Right lobe of liver (tissue), 4 donors: ENCODE data around the gene NKD2.

Experiments used
- POLR2A ChIP-seq: fragments of 450-650 bp; IDR thresholded peaks from one replicate; pipeline ENCODE4 v1.6.1; 2017; ENCODE audit warnings: antibody characterized with exemption, mild to moderate bottlenecking
- TF ChIP-seq, protein P1 (sequence below), 4 donors: fragments of 200-600 bp in 3 of 4; fragments of 450-650 bp in 1 of 4; IDR thresholded peaks; one replicate each; pipeline versions ENCODE4 v1.5.1 to v1.8.0; 2016 to 2022; ENCODE audit warnings: antibody characterized with exemption in 4 of 4, mild to moderate bottlenecking in 2 of 4
- donor health status: DM: no; HTN: no; CAD: no.
- donor health status: DM: no; HTN: no; CAD: no.
- donor health status: DM: no; HTN: yes; CAD: no.

DNA sequence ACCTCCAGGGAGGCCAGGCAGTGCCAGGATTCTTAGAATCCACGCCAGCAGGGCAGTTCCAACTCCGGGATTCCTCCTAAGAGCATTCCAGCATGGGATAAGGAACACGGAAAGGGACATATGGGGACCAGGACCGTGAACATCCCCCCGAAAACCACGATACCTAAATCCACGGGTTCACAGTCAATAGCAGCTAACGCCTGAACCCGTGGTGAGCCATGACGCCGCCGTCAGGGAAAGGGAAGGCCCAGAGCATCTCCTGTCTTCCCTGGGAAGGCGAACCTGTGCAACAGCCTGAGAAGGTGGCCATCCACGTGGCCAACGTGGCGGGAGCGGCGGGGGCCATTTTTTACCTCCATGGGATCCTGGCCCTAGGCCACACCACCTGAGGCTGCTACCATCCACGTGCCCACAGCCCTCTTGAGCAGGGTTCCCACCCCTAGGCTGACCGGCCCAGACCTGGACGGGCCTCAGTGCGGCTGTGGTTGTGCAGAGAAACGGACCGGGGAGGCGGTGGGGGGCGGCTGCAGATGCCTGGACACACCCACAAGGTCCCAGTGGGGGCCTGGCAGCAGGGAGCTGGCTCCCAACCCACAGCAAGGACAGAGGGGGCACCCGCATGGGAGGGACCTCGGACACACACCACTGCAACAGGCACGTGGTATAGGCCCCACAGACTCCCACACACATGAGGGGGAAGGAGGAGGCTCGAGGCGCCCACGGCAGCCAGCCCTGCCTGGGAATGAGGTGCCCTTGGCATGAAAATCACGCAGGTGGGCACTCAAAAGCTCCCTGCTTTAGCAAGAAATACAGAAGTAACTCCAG, 60.5 kb downstream of the NKD2 start:
- TF ChIP-seq, protein P1, sequence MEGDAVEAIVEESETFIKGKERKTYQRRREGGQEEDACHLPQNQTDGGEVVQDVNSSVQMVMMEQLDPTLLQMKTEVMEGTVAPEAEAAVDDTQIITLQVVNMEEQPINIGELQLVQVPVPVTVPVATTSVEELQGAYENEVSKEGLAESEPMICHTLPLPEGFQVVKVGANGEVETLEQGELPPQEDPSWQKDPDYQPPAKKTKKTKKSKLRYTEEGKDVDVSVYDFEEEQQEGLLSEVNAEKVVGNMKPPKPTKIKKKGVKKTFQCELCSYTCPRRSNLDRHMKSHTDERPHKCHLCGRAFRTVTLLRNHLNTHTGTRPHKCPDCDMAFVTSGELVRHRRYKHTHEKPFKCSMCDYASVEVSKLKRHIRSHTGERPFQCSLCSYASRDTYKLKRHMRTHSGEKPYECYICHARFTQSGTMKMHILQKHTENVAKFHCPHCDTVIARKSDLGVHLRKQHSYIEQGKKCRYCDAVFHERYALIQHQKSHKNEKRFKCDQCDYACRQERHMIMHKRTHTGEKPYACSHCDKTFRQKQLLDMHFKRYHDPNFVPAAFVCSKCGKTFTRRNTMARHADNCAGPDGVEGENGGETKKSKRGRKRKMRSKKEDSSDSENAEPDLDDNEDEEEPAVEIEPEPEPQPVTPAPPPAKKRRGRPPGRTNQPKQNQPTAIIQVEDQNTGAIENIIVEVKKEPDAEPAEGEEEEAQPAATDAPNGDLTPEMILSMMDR (IDR thresholded peaks at IDR 0.05), result no peak
- TF ChIP-seq POLR2A, result no peak
